SHP77 (cell line): Measurements from ENCODE around the gene HSD11B1.

Source experiments
- DNase-seq, 2 experiments: peaks; one replicate each; lab custom pipeline; 2025; lab: John Stamatoyannopoulos, UW

Gene HSD11B1

DNA sequence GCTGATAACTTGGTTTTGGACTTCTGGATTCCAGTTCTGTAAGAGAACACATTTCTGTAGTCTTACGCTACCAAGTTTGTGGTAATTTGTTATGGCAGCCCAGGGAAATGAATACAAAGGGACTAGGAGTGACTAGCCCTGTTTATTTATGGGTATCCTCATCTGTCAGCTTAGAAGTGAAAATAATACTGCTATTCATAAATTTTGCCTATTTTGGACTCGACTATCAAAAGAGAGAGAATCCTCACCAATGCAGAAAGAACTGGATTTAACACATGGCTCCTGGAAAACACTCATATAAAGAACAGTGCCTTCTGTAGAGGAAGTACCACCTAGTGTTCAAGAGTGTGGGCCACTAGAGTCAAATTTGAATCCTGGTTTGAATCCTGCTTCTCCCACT, 22.6 kb downstream of the HSD11B1 start:
- DNase-seq = no peak

DNA sequence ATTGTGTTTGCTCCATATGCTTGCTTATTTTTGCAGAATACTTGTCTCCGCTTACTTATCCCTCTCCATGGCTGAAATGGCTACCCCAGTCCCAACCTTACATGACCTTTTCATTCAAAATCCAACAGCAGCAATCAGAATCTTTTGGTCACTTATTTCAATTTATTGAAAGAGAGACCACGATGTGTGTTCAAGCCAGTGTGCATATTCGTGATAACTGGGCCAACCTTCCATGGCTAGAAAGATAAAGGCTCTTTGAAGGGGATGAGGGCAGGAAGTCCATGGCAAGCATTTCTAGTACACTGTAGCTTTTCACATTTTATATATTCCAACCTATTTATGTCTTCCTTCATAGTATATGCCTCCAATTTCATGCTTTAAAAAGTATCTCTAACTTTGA, 23.1 kb downstream of the HSD11B1 start:
- DNase-seq = no peak

GRCh38 chr1:209728466-209728865, 23.8 kb downstream of the HSD11B1 start:
- DNase-seq = no peak

DNA sequence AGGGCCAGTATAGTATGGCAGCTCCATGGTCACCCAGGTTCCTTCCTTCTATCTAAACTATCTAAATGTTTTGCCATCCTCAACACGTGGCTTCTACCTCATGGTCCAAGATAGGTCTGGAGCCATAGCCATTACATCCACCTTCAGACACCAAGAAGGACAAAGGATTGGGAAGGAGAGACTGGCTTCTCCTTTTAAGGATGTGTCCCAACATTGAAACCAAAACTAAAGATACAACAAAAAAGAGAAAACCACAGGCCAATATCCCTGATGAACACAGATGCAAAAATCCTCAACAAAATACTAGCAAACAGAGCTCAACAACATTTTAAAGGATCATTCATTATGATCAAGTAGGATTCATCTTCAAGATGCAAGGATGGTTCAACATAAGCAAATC, 24.8 kb downstream of the HSD11B1 start:
- DNase-seq = no peak

GRCh38 chr1:209732725-209733124, 28.1 kb downstream of the HSD11B1 start:
- no peak for DNase-seq

DNA sequence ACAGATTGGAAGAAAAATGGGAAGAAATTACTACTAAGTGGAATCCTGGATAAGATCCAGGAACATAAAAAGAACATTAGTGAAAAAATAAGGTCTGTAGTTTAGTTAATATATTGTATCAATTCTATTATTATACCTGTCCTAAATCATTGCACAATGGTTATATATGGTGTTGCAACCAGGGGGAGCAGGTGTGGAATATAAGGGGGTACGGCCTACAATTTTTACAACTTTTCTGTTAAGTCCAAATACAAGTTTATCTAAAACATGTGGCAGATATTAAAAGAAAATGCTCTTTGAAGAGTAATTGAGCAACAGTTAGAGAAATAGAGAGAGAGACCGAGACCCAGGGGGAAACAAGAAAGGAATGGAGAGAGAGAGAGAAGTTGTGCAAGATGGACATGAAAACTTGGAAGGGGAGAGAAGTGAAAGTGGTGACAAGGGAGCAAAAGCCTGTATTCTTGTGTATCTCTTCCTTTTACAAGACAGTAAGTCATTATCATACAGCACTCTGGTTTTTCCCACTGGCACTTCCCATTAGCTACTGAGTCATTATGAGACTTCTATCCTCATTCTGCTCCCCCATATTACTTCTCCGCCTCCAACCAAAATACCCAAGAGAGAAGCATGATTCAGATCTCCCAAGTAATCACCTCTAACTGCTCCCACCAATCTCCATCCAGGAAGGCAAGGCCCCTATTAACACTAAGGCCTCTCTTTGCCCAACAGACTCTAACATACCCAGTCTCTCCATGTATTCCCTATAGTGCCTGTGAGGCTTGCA, 29.0 kb downstream of the HSD11B1 start:
- no peak for DNase-seq

GRCh38 chr1:209736490-209737117, 32.0 kb downstream of the HSD11B1 start:
- DNase-seq = no peak

GRCh38 chr1:209737118-209737505, 32.5 kb downstream of the HSD11B1 start:
- DNase-seq = no peak

GRCh38 chr1:209738270-209738669, 33.6 kb downstream of the HSD11B1 start:
- no peak for DNase-seq

DNA sequence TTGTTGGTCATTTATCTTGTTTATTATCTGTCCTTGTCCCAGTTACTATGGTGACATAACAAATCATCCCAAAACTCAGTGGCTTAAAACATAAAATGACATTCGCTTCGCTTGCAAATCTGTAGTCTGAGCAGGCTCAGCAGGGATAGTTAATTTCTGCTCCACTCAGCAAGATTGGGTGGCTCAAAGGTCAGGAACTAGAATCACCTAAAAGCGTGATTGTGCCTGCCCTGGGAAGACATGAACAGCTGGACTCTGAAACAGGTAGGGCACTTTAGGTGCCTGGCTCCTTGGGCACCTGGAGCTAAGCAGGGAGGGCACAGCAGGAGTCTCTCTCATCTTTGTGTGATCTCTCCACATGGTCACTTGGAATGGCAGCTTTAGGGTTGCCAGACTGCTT, 36.5 kb downstream of the HSD11B1 start:
- no peak for DNase-seq

GRCh38 chr1:209741889-209742288, 37.2 kb downstream of the HSD11B1 start:
- no peak for DNase-seq

- DNase-seq = no peak
These were observed 37.9 kb downstream of the HSD11B1 start for GRCh38 chr1:209742409-209743144.

GRCh38 chr1:209743145-209743482, 38.5 kb downstream of the HSD11B1 start:
- no peak for DNase-seq

- DNase-seq = no peak
These were observed 42.0 kb downstream of the HSD11B1 start for GRCh38 chr1:209746451-209747165.

DNA sequence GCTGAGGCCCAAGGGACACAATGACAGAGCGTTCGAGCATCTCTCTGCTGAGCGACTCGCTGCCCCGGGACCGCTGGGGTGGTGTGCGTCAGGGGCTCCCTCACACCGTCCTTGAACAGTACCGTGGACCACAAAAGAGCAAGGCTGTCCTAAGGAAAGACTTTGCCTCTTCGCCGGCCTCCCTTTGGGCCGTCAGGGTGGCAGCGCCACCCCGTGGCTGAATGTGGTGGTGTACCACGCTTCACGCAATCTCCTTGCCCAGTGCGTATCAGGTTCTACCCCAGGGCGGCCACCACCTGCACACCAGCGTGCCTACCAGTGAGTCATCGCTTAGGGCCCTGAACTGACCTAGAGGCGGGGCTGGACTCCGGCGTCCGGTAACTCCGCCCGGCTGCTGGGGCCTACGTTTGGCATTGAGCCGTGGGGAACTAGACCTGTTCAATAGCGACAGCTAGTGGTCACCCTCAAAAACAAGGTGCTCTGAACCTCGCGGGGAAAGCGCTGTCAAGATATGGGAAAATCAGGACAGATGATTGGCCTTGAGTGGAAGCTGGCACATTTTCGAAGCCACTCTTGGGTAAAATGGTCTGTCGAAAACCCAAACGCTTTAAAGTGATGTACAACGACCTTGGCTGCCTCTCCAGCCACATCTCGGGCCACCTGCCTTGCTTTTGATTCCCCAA, 43.1 kb downstream of the HSD11B1 start:
- peak; percentile 82 to 85 for DNase-seq

DNA sequence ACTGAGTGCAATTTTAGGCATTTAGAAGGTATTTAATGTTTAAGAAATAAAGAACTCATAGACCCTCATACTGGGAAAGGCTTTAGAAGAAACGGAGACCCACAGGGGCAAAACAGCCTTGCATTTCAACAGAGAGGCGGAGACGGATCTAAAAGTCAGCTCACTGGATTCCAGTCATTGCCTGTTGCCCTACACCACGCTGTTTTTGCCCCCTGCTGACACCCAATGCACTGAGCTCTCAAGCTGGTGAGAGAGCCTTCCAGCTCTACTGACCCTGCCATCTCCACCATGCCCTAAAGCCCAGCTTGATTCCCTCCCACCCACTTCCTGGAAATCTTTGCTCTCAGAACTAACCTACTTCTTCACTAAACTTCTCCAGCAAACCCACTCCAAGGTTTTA, 44.0 kb downstream of the HSD11B1 start:
- no peak for DNase-seq

GRCh38 chr1:209749205-209749604, 44.6 kb downstream of the HSD11B1 start:
- DNase-seq = no peak

GRCh38 chr1:209749670-209750323, 45.2 kb downstream of the HSD11B1 start:
- DNase-seq = no peak

DNA sequence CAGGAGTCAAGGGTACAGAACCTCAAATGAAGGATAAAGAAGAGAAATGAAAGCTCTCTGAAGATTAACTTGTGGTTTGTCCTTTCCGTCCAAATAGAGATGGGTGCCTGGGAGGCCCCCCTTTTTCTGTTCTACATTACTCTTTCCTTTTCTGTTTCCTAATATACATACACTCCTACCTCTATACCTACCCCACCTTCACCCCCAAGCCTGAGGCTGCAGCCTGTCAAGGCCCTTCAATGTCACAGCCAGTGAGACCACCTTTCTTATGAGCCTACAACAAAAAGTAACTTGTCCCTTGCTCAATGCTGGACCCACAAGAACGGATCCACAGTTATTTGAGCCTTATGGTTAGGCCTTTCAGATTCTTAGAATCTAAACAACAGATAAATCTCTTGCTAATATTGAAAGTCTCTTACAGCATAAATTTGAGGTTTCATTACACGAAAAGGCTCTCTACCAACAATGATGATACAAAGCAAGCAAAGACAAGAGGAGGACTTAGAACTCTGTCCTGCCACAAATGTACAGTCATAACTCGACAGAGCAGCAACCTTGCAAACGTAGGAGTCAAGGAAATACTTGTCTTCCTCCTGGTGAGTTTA, 47.1 kb downstream of the HSD11B1 start:
- no peak for DNase-seq

- no peak for DNase-seq
These were observed 48.2 kb downstream of the HSD11B1 start for GRCh38 chr1:209752890-209753289.

DNA sequence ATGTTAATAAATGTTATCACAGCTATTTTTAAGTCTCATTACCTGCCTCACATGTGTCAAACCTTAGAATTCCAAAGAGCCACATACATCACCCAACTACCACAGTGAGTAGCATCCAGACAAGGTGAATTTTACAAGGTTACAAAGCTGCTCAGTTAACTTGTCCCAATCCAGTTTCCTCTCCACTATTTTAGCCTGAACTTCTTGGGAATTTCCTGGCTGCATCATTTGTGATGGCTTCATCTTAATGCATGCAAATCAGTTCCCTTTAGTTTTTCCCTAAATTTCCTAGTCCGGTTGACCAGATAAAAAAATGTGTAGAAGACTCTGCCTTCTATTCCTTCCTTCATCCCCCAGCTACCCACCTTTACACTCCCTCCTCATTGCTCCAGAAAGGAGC, 50.6 kb downstream of the HSD11B1 start:
- DNase-seq = no peak
